ENCODE data around the gene QSOX1.

DNA sequence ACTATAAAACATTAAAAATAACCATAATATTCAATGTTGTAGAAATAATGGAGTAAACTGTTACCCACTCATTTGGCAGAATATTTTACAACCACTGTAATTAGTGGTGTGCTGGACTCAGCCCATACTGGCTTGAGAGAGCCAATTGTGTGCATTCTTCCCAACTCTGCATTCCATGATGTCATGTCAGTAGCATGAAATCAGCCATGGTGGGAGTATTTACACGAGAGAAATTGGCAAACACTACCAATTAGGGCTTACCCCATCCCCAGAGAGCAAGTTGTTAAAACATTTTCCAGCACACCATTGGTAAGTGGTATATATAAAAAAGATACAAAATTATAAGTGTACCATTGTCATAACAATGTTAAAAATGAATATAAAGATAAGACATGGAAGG is 19.1 kb upstream of the QSOX1 start:
- TF ChIP-seq, protein P1, sequence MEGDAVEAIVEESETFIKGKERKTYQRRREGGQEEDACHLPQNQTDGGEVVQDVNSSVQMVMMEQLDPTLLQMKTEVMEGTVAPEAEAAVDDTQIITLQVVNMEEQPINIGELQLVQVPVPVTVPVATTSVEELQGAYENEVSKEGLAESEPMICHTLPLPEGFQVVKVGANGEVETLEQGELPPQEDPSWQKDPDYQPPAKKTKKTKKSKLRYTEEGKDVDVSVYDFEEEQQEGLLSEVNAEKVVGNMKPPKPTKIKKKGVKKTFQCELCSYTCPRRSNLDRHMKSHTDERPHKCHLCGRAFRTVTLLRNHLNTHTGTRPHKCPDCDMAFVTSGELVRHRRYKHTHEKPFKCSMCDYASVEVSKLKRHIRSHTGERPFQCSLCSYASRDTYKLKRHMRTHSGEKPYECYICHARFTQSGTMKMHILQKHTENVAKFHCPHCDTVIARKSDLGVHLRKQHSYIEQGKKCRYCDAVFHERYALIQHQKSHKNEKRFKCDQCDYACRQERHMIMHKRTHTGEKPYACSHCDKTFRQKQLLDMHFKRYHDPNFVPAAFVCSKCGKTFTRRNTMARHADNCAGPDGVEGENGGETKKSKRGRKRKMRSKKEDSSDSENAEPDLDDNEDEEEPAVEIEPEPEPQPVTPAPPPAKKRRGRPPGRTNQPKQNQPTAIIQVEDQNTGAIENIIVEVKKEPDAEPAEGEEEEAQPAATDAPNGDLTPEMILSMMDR (IDR thresholded peaks at IDR 0.05; ENCODE audit: low read depth, low read length): no peak
- no peak for TF ChIP-seq EZH2phosphoT487 (IDR thresholded peaks at IDR 0.05; ENCODE audit: low read depth)

All from OCI-LY3 (cell line).